HG03095 (cell line): ENCODE data around the gene APPL1.
"Not testable (repeated sequence)": the region's sequence is repeated elsewhere in the genome, so short reads cannot be mapped to it uniquely, and the experiment has no call there.

Source experiments
- ATAC-seq: cut with Tn5 transposase; IDR thresholded peaks from one replicate; pipeline ENCODE4 v1.9.1; 2021; ENCODE audit warnings: moderate library complexity; ENCODE audit not compliant: unreplicated experiment

APPL1 gene

GRCh38 chr3:57268416-57268815 is 40.9 kb downstream of the APPL1 start:
- no peak for ATAC-seq

GRCh38 chr3:57274845-57275244 is 47.3 kb downstream of the APPL1 start:
- ATAC-seq = no peak

DNA sequence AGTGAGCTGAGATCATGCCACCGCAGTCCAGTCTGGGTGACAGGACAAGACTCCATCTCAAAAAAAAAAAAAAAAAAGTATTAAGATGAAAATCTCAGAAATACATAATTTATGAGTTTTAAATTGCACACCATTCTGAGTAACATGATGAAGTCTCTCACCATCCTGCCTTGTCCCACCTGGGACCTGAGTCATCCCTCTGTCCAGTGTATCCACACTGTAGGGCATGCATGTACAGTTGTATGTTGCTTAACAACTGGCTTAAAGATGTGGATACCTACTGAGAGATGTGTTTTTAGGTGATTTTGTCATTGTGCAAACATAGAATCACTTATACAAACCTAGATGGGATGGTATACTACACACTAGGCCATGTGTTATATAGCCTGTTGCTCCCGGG is 47.9 kb downstream of the APPL1 start:
- no peak for ATAC-seq

- ATAC-seq = no peak
Observed at GRCh38 chr3:57278237-57278636, 50.7 kb downstream of the APPL1 start.

GRCh38 chr3:57279685-57280084 is 52.2 kb downstream of the APPL1 start:
- ATAC-seq = no peak

- no peak for ATAC-seq
Observed at GRCh38 chr3:57281715-57282114, 54.2 kb downstream of the APPL1 start.

DNA sequence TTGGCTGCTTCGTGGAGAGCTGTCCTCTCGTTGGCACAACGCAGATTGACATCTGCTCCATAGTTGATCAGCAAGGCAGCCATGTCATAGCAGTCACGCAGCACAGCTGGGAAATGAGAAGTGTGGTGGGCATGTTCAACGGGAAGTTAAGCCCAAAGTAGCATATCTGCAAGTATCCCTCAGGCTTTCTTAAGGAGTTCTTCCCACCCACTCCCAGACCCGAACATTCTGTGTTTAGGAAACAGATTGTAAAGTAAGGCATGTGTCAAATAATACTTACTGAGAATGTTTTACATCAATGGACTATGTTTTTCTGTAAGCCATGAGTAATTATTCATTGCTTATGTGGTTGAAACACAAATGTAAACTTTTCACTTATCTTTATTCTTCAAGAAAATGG is 55.8 kb downstream of the APPL1 start:
- ATAC-seq = no peak

DNA sequence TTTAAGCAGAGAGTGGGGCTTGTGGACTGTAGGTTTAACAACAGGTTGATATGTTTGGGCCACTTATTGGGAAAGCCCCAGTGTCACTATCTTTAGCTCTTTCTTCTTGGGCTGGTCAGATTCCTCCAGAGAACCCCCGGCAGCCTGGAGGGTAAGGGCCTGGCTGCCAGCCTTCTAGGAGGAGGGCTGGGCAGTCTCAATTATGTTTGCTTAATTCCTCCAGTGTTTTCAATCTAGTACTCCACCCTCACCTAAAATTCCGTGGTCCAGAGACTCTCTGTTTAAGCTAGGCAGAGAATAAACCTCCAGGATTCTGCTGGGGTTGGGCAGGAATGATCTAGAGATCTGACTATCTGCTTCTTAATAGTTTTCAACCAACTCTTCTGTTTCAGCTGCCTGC is 59.7 kb downstream of the APPL1 start:
- ATAC-seq = no peak

- no peak for ATAC-seq
Observed at GRCh38 chr3:57288403-57288802, 60.9 kb downstream of the APPL1 start.

DNA sequence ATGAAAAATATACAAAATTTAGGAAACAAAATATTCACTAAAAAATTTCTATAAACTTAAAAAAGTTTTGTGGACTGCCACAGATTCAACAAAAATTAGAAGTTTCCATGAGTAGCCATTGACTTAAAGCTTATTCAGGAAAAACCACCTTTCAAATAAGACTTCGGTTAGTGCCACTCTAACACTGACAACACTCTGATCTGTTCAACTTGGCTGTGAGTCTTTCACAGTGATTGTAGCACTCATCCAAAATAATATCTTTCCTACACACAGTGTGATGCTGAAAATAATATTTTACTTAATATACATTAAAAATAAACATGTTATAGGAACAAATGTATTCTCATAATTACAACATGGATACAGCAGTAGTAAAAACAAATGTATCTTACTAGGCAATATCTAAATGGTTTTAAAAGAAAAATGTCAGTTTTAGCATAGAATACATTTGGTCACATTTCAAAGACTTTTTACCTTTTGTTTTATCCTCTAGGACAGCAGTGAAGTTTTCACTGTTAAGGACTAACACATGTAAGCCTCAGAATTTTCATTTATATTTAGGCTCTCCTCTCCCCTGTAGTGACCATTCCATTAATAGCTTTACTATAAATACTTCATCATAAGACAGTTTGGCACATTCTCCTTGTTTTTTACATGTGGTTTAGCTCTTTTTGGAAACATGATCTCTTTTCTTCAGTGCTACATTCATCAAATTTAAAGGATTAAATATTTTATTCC is 64.8 kb downstream of the APPL1 start, which contains the start of gene ASB14:
TSS of gene ASB14 (minus strand) at position 527 of the 738 bp plus-strand sequence. CDS start 652 bp downstream, outside the sequence.
- no peak for ATAC-seq

GRCh38 chr3:57292897-57293526 is 65.5 kb downstream of the APPL1 start:
- ATAC-seq = no peak

GRCh38 chr3:57298041-57298440 is 70.5 kb downstream of the APPL1 start:
- ATAC-seq = no peak

DNA sequence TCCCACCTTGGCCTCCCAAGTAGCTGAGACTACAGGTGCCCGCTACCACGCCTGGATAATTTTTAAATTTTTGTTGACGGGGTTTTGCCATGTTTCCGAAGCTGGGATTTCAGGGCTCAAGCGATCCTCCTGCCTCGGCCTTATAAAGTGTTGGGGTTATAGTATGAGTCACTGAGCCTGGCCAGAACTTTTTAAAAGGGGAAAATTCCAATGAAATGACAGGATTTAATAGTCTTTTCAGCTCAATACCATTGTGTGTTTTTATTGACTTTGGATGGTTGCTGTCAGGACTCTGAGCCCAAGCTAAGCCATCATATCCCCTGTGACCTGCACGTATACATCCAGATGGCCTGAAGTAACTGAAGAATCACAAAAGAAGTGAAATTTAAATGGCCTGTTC is 76.0 kb downstream of the APPL1 start:
- not testable (repeated sequence) for ATAC-seq

DNA sequence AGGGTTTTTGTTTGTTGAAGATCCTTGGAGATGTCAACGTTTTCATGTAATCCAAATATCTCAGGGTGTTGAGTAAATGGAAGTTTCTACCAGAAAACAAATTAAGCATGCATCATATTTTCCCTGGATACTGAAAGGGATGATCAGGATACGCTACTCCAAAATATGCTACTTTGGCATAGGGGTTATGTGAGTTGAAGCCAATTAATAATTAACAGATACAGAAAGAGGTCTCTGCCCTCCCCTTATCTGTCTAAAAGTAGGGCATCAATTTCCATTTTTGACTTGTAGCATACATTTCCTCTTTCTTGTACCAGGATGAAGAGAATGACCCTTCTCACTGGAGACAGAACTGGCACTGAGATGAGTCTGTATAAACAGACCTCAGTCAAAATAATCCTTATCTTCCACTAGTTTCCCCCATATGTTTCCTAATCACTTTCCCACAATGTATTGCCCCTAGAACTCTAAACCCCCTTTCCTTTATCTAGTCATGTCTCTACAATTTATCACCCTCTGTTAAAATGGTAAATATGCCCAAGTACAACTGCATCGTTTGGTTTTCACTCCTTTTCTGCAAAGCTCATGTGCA is 82.3 kb downstream of the APPL1 start:
- ATAC-seq = no peak

- no peak for ATAC-seq
Observed at GRCh38 chr3:57314204-57314603, 86.7 kb downstream of the APPL1 start.
